ENCODE measurements around the gene FOXP2.

Gene FOXP2

GRCh38 chr7:114644455-114644854 lies 229.8 kb downstream of the FOXP2 start:
- H3K27ac ChIP-seq = no peak overlapping the region
- no peak for DNase-seq (ENCODE audit: low spot score)
- no peak for TF ChIP-seq CTCF (IDR thresholded peaks at IDR 0.05)
- no peak overlapping the region for H3K4me3 ChIP-seq

GRCh38 chr7:114645451-114645850 lies 230.8 kb downstream of the FOXP2 start:
- no peak for TF ChIP-seq CTCF (IDR thresholded peaks at IDR 0.05)
- H3K27ac ChIP-seq = no peak overlapping the region
- DNase-seq (ENCODE audit: low spot score) = no peak
- no peak overlapping the region for H3K4me3 ChIP-seq

- TF ChIP-seq CTCF (IDR thresholded peaks at IDR 0.05) = no peak
- DNase-seq (ENCODE audit: low spot score) = no peak
- no peak overlapping the region for H3K27ac ChIP-seq
- no peak overlapping the region for H3K4me3 ChIP-seq
These were observed 232.9 kb downstream of the FOXP2 start for GRCh38 chr7:114647518-114647917.

GRCh38 chr7:114648117-114648516 lies 233.5 kb downstream of the FOXP2 start:
- Histone ChIP-seq H3K27ac (no peak overlapping the region), H3K4me3 (no peak overlapping the region)
- TF ChIP-seq CTCF (IDR thresholded peaks at IDR 0.05) = no peak
- no peak for DNase-seq (ENCODE audit: low spot score)

- no peak for TF ChIP-seq CTCF (IDR thresholded peaks at IDR 0.05)
- H3K27ac ChIP-seq = no peak overlapping the region
- no peak for DNase-seq (ENCODE audit: low spot score)
- H3K4me3 ChIP-seq = no peak overlapping the region
These were observed 234.1 kb downstream of the FOXP2 start for GRCh38 chr7:114648680-114649079.

GRCh38 chr7:114649689-114650088 lies 235.1 kb downstream of the FOXP2 start:
- no peak for DNase-seq (ENCODE audit: low spot score)
- Histone ChIP-seq H3K27ac (no peak overlapping the region), H3K4me3 (no peak overlapping the region)
- no peak for TF ChIP-seq CTCF (IDR thresholded peaks at IDR 0.05)

GRCh38 chr7:114650491-114650890 lies 235.9 kb downstream of the FOXP2 start:
- Histone ChIP-seq H3K27ac (no peak overlapping the region), H3K4me3 (no peak overlapping the region)
- no peak for DNase-seq (ENCODE audit: low spot score)
- no peak for TF ChIP-seq CTCF (IDR thresholded peaks at IDR 0.05)
